Hypothalamus (tissue), 51 donors: ENCODE data around the gene KIF22.
"Not testable (repeated sequence)": the region's sequence is repeated elsewhere in the genome, so short reads cannot be mapped to it uniquely, and the experiment has no call there.

ENCODE experiments used
- DNase-seq, 51 donors: peaks; one replicate each; lab custom pipeline; 2025; lab: John Stamatoyannopoulos, UW

The KIF22 gene

GRCh38 chr16:29790183-29790948 lies at the start of gene KIF22:
Gene KIF22 (plus strand): TSS chr16:29790751. CDS start chr16:29790760, 9 bp downstream.
- DNase-seq, result peak; percentile 83 to 100 (median 98)

GRCh38 chr16:29742683-29743275 lies 47.8 kb upstream of the KIF22 start:
- no peak for DNase-seq

- DNase-seq, result no peak
These were observed 47.1 kb upstream of the KIF22 start for GRCh38 chr16:29743475-29743826.

GRCh38 chr16:29743827-29744531 lies 46.6 kb upstream of the KIF22 start:
- no peak for DNase-seq

GRCh38 chr16:29744541-29745101 lies 45.9 kb upstream of the KIF22 start:
- no peak for DNase-seq

- no peak for DNase-seq
These were observed 45.3 kb upstream of the KIF22 start for GRCh38 chr16:29745121-29745852.

GRCh38 chr16:29745853-29746345 lies 44.7 kb upstream of the KIF22 start, which contains the start of gene C16orf54:
Gene C16orf54 (minus strand): TSS chr16:29745990. CDS start chr16:29744951, 1,039 bp downstream.
- peak in 32 of 51 donors; percentile 1 to 48 (median 19) for DNase-seq

- DNase-seq, result not testable (repeated sequence)
These were observed 44.0 kb upstream of the KIF22 start for GRCh38 chr16:29746518-29746917.

- DNase-seq, result no peak
These were observed 42.4 kb upstream of the KIF22 start for GRCh38 chr16:29747947-29748759.

GRCh38 chr16:29748760-29749149 lies 41.8 kb upstream of the KIF22 start:
- DNase-seq, result not testable (repeated sequence)

- no peak for DNase-seq
These were observed 37.0 kb upstream of the KIF22 start for GRCh38 chr16:29753516-29753915.

GRCh38 chr16:29756654-29757053 lies 33.9 kb upstream of the KIF22 start:
- DNase-seq, result no peak

- not testable (repeated sequence) for DNase-seq
These were observed 33.5 kb upstream of the KIF22 start for GRCh38 chr16:29757086-29757485.

GRCh38 chr16:29757950-29758466 lies 32.5 kb upstream of the KIF22 start:
- no peak for DNase-seq

GRCh38 chr16:29760567-29761279 lies 29.8 kb upstream of the KIF22 start:
- DNase-seq, result no peak

GRCh38 chr16:29761280-29761651 lies 29.3 kb upstream of the KIF22 start:
- DNase-seq, result not testable (repeated sequence)

GRCh38 chr16:29761882-29762281 lies 28.7 kb upstream of the KIF22 start:
- DNase-seq, result no peak

- no peak for DNase-seq
These were observed 27.2 kb upstream of the KIF22 start for GRCh38 chr16:29763326-29763725.
